ENCODE measurements around the gene CDKN2B-AS1.

The CDKN2B-AS1 gene

GRCh38 chr9:21983561-21983935, 11.0 kb upstream of the CDKN2B-AS1 start:
- peak; percentile 79 for DNase-seq

- DNase-seq, result peak; percentile 46
Measured at GRCh38 chr9:21984101-21984500, 10.5 kb upstream of the CDKN2B-AS1 start.

- no peak for DNase-seq
Measured at GRCh38 chr9:21985964-21986667, 8.5 kb upstream of the CDKN2B-AS1 start.

GRCh38 chr9:21988056-21988990, 6.3 kb upstream of the CDKN2B-AS1 start:
- DNase-seq, result no peak

GRCh38 chr9:21989440-21990189, 5.0 kb upstream of the CDKN2B-AS1 start:
- no peak for DNase-seq

GRCh38 chr9:21991072-21991959, 3.3 kb upstream of the CDKN2B-AS1 start:
- DNase-seq, result no peak

GRCh38 chr9:21993007-21993406, 1.6 kb upstream of the CDKN2B-AS1 start:
- DNase-seq, result no peak

- DNase-seq, result peak; percentile 42
Measured at GRCh38 chr9:21993893-21994555, 567 bp upstream of the CDKN2B-AS1 start, which contains the start of gene CDKN2A. CDKN2A (minus strand) TSS chr9:21994392.

GRCh38 chr9:21995006-21995665, 545 bp downstream of the CDKN2B-AS1 start:
- peak; percentile 95 for DNase-seq

GRCh38 chr9:21995666-21996398, 1.2 kb downstream of the CDKN2B-AS1 start:
- peak; percentile 63 for DNase-seq

- DNase-seq, result no peak
Measured at GRCh38 chr9:21996438-21996837, 1.8 kb downstream of the CDKN2B-AS1 start.

- DNase-seq, result no peak
Measured at GRCh38 chr9:21996858-21997257, 2.3 kb downstream of the CDKN2B-AS1 start.

GRCh38 chr9:21997480-21997879, 2.9 kb downstream of the CDKN2B-AS1 start:
- no peak for DNase-seq

- DNase-seq, result no peak
Measured at GRCh38 chr9:21998026-21998425, 3.4 kb downstream of the CDKN2B-AS1 start.

GRCh38 chr9:22002038-22002437, 7.4 kb downstream of the CDKN2B-AS1 start:
- no peak for DNase-seq

- DNase-seq, result peak; percentile 22
Measured at GRCh38 chr9:22005021-22005701, 10.6 kb downstream of the CDKN2B-AS1 start.

GRCh38 chr9:22005702-22006606, 11.4 kb downstream of the CDKN2B-AS1 start:
- DNase-seq, result no peak

- DNase-seq, result peak; percentile 25
Measured at GRCh38 chr9:22008384-22008716, 13.8 kb downstream of the CDKN2B-AS1 start.

Data from suppressor macrophage treated with lipopolysaccharide for 4 hours (primary cell).